HG02870 (cell line): ENCODE measurements around the gene RTBDN.
"Not testable (repeated sequence)": the region's sequence is repeated elsewhere in the genome, so short reads cannot be mapped to it uniquely, and the experiment has no call there.

Experiments used
- ATAC-seq: cut with Tn5 transposase; IDR thresholded peaks from one replicate; pipeline ENCODE4 v1.9.1; 2021; ENCODE audit warnings: mild to moderate bottlenecking, moderate library complexity; ENCODE audit not compliant: unreplicated experiment

The RTBDN gene

DNA sequence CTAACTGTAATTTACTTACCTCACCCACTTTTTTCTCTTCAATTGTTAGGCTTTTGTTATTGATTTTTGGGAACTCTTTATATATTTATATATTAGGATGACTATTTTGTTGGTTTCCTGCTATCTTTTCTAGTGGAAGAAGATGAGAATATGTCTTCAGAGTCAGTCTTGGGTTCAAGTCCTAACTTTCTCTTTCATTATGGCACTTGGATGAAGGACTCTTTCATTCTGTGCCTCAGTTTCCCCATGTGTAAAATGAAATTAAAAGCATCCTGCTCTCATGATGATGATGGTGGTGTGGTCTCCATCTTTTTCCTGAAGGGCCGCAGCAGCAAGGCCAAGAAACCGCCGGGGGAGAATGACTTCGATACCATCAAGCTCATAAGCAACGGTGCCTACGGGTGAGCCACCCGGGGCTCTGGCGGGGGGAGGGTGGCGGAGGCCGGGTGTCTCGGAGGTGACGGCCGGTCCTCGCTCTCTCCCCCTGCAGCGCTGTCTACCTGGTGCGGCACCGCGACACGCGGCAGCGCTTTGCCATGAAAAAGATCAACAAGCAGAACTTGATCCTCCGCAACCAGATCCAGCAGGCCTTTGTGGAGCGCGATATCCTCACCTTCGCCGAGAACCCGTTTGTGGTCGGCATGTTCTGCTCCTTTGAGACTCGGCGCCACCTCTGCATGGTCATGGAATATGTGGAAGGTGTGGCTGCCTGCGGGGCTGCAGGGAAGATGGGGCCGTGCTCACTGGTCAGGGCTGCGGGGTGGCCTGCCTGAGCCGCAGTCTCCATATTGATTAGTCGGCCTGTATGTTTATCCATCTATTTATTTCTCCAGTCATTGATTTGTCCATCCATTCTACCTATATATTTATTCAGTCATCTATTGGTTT lies 23.9 kb upstream of the RTBDN start:
- ATAC-seq, result no peak

DNA sequence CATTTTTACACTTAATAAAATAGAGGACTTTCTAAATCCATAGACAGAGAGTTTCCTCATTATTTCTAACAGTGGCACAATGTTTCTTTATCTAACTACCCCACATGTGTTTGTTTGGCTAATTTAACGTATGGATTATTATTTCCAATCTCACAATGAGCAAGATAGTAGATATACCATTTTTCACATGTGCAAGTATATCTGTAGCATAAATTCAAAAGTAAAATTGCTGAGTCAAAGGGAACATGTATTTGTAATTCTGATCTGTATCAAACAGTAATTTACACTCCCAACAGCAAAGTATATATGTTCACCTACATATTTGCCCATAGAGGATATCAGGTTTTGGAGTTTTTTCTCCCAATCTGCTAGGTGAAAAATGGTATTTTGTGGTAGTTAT lies 22.3 kb upstream of the RTBDN start:
- ATAC-seq, result no peak

DNA sequence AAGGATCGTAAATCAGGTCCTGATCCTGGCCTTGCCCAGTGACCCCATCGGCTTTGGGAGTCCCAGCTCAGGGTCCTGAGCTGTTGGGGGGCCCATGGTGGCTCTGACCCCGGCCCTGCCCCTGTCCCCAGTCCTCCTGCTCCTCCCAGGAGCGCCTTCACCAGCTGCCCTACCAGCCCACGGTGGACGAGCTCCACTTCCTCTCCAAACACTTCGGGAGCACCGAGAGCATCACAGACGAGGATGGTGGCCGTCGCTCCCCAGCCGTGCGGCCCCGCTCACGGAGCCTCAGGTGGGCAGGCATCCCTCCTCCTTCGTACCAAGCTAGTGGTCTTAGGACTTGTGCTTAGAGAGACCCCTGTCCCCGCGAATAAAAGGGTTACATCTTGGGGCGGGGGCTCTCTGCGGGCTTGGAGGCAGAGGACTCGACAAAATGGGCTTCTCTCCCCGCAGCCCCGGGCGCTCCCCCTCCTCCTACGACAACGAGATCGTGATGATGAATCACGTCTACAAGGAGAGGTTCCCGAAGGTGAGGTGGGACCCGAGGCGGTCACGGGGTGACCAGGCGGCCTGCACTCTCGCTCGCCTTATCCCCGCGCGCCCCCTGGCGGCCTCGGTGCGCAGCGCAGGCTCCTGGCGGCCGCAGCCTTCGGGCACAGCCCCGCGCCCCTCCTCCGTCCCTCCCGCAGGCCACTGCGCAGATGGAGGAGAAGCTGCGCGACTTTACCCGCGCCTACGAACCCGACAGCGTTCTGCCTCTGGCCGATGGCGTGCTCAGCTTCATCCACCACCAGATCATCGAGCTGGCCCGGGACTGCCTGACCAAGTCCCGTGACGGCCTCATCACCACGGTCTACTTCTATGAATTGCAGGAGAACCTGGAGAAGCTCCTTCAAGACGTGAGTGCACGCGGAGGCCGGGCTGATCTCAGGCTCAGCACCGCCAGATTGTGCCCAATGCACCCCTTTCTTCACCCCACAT lies 13.1 kb upstream of the RTBDN start:
- ATAC-seq, result no peak

DNA sequence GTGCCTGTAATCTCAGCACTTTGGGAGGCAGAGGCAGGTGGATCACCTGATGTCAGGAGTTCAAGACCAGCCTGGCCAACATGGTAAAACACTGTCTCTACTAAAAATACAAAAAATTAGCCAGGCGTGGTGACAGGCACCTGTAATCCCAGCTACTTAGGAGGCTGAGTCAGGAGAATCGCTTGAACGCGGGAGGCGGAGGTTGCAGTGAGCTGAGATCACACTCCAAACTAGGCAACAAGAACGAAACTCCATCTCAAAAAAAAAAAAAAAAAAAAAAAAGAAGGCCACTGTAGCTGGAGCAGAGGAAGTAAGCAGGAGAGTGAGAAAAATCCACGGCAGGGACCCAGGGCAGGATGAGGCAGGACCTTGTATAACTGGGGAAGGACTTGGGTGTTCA lies 12.2 kb upstream of the RTBDN start:
- ATAC-seq, result not testable (repeated sequence)

DNA sequence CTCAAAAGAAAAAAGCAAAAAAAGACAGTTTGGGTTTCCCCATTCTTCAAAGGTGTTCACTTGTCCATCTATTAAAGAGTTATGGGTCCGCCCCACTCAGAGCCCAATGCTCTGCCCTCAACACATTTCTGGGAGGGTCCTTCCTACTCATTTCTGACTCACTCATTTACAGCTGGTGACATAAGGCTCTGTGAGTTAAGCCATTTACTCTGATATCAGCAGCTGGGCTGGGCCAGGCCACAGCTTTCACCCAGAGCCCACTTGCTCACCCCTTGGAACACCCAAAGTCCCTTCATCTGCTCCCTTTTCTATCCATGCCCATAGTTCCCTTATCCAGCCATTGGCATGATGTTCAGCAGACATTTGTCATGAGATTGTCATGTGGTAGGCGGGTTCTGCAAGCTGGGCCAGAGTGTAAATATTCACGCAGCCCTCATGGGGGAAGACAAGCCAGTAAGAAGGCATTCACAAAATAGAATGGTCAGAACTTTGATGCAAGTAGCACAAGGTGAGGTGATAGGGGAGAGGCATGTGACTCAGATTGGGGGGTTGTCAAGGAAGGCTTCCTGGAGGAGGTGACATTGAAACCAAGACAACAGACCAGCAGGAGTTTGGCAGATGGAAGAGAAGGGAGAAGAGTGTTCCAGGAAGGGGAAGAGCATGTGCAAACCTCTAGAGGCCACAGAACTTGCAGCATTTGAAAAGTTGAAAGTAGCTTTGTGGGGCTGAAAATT lies 9.8 kb upstream of the RTBDN start:
- no peak for ATAC-seq

DNA sequence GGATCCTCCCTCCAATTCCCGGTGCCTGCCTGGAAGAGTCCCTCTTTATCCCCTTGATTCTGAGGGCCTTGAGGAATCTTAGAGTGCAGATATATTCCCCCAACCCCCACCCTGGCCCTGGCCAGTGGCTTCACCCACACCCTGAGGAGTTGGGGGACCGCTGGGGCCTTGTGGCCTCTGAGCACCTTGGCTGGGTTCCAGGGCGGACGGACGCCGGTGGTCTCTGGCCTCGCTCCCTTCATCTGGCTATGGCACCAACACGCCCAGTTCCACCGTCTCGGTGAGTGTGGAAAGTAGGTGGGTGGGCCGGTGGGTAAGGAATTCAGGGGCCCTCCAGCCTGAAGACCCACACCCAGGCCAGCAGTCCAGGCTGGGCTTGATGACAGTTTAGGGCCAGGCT lies 8.9 kb upstream of the RTBDN start:
- ATAC-seq, result no peak

DNA sequence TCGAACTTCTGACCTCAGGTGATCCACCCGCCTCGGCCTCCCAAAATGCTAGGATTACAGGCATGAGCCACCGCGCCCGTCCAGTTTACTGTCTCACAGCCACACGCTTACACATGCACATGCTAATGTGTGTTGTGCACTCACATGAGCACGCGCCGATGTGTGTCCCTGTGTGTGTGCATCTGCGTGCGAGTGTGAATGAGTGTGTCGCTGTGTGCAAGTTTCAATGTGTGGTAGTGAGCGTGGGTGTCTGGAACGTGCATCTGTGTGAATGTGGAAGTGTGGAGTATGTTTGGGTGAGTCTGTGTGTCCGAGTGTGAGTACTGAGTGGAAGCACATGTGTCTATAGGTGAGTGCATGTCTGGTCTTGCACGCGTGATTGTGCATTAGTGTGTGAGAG lies 8.1 kb upstream of the RTBDN start:
- no peak for ATAC-seq

DNA sequence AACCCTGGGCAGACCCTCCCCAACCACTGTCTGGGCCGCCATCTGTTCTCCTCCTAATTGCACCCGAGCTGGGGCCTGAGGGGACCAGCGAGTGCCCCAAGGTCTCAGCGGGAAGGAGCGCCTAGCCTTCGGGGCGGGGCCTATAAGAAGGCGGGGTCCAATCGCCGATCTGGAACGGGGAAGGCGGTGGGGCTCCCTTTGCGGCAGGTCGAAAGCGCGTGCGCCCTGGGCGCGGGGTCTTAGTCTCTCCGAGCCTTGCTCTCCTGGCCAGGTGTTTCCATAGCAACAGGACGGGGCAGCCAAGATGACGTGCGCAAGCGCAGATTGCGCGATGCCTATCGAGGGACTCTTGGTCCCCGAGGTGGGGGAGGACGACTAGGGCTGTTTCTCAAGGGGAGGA lies 6.7 kb upstream of the RTBDN start:
- no peak for ATAC-seq

DNA sequence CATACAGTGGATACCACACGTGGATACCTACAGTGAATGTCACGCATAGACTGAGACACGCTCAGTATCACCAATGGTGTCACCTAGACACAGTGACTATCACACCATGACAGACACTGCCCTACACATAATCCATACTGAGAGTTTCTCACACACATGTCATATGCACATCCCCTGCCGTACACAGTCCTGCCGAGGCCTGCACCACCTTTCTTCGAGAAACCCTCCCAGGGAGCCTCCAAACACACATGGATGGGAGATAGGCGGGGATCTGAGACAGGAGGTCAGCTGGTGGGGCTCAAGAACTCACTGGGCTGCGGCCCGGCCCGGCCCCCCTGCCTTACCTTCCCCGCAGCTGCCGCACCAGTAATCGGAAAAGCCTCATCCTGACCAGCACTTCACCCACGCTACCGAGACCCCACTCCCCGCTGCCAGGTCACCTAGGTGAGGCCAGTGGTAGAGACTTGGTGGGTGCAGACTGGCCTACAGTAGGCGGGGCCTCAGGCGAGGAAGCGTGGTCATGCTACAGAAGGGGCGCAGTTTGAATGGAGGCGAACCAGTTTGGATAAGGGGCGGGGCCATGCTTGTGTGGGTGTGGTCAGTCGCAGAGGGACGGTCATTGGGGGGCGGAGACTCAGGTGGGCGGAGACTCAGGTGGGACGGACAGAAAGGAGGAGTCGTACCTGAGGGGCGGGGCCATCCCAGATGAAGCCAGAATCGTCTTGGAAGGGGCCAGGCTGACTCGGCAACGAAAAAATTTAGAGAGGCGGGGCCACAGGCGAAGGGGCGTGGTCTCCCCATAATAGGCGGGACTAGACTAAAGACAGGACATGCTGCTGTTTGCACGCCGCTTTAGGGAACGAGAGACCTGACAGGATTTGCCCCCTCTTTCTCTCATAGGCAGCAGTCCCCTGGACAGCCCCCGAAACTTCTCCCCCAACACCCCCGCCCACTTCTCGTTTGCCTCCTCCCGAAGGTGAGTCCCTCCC lies 6.0 kb upstream of the RTBDN start:
- ATAC-seq, result no peak

DNA sequence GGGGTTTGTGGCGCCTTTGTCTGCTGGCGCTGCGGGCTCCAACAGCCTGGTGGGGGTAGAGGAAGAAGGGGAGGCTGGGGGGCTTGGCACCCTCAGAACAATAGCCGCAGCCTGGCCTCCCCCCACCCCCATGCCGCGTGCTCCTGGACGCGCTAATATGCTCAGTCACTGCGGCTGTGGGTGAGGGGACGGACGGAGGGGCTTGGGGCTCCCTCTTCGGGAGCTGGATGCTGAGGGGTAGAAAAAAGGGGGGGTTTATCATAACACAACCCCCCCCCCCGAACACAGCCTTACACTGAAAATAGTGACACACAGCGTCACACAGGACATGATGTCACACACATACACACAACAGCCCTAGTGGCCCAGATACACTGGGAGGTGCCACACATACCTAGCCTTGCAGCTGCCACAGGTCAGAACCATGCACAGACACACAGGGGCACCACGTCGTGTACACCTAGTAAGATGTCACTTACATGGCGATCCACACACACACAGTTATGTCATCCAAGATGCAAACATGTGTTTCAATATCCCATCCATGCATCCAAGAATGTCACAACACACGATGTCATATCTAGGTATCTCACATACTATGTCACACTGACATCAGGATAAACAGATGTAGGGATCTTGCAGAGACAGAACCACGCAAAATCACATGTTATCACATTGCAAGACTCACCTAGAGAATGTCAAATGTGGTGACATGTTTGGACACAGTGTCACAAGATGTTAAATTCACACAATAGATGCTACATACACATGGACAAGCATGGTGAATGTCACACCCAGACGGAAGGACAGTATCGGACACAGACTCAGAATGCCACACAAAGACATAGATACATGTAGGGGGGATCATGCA lies 4.7 kb upstream of the RTBDN start:
- ATAC-seq, result no peak

DNA sequence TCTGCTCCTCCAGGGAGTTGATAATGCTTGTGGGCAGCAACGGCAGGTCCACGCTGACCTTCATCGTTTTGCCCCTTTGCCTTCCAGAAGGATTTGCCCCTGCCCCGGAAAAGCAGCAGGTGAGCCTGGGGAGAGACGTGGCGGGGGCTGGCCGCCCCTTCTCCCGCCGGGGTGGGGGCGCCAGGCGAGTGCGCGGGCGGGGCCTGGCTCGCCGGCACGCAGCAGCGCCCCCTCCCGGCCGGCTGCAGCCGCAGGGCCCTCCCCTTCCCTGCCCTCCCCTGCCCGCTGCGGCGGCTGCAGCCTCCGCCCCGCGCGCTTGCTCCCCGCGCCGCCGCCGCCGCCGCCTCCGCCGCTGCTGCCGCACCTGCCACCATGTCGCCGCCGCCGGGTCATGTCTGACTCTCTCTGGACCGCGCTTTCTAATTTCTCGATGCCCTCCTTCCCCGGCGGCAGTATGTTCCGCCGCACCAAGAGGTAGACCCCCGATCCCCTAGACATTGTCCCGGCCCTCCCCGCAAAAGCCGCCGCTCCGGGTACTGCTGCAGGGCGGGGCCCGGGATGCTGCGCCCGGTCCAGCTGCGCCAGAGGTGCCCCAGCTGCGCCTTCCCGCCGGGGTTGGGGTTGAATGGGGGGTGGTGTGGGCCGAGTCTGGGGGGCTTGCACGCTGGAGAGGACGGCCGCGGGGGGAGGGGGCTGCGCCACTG lies 4.0 kb upstream of the RTBDN start, which contains the start of gene MAST1:
TSS of gene MAST1 (plus strand) at position 334 of the 704 bp plus-strand sequence. CDS start at position 392, 58 bp downstream.
- no peak for ATAC-seq

DNA sequence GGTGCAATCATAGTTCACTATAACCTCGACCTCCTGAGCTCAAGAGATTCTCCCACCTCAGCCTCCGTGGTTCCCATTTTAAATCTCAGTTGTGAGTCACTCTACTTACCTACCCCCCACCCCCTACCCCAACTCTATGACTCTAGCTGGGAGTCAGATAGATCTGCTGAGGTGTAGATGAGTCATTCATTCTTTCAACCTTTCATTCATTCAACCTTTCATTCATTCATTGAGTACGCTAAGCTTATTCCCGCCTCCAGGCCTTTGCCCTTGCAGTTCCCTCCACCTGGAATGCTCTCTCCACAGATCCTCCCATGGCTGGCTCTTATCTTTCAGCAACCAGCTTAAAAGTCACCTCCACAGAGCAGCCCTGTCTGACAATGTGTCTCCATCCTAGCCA lies 2.8 kb upstream of the RTBDN start:
- ATAC-seq, result no peak

DNA sequence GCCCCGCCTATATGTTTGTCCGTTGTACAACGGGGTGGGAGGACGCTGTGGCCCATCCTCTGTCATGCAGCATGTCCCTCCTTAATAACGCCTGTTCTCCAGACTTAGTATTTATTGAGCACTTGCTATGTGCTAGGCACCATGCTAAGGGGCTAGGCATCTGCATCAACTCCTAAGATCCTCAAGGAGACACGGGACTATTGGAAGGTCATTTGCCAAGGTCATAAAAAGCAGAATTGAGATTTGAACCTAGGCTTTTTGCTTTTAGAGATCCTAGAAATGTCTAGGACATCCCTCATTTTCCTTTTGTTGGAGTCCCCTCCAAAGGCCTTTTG lies 2.1 kb upstream of the RTBDN start:
- ATAC-seq, result no peak

DNA sequence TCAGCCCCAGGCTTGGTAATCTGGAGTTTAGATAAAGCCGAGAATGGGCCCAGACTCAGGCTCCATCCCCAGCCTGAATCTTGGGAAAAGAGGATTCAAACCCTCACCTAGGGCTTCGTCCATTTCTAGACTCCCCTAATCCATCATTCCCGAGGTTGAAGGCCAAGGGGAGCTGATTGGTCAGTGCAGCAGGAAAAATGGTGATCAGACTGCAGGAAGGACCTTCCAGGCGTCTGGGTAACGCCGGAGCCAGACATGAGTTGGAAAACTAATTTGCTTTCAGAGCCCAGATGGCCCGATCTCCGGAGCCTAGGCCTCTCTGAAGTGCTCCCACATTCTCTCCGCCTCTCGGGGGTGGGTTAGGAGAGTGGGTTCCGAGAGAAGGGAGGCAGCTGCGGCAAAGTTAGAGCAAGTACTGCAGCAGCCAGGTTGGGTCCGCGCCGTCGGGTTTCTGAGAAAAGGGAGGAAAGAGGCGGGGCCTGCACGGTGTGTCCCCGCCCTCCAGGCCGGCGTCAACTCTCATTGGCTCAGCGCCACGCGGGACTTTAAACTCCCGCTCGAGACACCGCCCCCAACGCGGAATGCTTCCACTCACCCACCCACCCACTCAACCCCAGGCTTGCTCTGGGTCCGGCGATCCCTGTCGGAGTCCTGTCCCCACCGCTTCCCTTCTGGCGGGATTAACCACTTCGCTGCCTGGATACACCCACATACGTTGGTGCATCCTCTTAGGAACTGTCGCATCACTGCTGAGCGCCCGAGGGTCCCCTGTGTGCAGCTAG lies 788 bp upstream of the RTBDN start:
- no peak for ATAC-seq

DNA sequence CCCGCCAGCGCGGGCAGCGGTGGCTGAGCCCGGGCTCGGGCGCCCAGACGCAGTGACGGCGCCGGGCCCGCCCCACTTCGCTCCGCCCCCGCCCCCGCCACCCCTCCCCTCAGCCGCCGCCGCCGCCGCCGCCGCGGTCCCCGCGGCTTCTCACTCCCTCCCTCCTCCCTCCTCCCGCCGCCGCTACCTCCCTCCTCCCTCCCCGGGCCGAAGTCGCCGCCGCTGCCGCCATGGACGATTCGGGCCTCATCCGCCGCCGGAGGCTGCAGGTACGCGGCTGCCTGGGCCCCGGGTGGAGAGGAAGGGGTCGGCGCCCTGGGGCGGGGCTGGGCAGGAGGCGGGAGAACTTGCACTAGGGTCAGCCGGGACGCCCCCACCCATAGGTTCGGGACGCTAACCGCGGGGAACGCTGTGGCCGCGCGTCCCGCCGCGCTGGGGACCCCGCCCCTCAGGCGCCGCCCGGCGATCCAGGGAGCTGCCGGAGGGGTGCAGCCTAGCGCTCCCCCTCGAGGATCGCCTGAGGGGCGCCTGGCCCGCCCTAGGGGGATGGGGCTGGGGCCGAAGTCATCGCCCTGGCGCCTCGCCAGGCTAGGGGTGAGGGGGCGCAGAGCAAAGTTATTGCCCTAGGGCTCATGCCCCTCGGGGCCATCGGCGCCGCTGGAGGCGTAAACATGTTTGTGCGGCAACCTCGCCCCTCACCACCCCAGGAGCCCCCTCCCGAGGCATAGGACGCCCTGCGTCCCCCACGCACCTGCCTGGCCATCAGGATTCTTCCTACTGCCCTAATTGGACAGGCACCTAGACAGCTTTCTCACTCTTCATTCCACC lies 427 bp downstream of the RTBDN start:
- ATAC-seq, result no peak

DNA sequence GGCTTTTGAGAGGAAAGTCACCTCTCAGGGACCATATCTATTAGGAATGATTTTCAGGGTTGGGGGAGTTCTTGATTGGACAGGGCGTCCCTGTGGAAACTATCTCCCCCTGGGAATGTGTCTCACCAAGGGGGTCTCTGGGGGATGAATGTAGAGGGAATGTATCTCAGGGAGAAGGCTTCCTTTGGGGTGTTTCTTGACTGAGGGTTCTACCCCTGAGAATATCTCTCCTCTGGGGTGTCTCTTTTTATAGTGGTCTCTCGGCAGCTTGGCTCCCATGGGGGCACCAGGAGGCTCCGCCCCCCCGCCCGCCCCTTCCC lies 1.0 kb downstream of the RTBDN start:
- ATAC-seq, result no peak

DNA sequence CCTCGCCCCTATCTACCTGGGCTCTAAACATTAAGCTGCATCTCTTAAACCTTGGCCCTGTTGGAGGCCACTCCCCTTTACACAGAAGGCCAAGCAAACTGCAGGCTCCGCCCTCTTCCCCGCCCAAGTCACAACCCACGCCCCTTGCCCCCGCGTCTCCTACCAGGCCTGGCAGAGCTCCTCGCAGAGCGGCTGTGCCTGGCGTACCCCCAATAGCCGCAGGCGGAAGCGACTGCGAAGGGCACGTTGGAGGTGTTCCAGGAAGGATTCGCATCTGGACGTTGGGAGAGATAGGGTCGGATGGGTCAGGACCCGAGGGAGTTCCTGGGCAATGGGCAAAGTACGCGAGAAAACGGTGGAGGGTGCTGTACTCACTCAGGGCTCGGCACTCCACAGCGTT lies 5.9 kb downstream of the RTBDN start:
- no peak for ATAC-seq
